ENCODE results near the gene IPO4.

IPO4 gene

DNA sequence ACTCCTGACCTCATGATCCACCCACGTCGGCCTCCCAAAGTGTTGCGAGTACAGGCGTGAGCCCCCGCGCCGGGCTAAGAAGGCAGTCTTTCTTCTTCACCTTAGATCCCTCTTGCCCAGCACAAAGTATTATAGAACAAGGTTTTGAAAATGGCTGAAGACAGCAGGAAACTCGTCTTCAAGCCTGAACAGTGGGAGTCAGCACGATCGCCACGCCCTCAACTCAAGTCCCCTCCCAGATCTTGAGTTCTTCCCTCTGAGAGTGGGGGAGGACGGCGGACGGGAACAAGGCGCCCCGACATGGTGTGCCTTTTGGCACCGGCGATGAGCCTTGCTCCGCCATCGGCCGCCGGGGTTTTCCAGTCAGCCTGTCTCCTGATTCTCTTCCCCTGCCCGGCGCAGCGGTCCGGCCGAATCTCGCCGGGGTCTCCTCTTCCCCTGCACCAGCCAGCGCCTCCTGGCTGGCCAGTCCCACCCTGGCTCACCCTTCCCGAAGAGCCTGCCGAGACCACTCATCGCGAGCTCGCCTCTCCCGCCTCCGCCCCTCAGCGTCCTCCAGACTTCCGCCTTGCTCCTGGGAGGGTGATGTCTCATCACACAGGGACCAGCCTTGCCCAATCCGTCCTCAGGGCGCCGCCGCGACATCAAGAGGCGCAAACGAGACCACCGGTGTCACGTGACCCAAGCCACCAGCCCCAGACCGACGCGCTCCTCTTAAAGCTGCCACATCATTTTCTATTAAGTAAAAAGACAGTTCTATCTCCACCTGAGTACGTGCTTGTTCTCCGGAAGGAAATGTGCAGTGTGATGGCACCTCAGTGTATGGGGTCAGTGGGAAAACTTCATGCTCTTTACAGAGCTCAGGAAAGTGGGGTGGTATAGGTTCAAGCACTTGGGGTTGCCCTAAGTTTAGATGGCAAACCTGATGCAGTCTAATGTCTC, 24.6 kb upstream of the IPO4 start, which contains the start of gene CHMP4A (continued):
- TF ChIP-seq, protein P1, sequence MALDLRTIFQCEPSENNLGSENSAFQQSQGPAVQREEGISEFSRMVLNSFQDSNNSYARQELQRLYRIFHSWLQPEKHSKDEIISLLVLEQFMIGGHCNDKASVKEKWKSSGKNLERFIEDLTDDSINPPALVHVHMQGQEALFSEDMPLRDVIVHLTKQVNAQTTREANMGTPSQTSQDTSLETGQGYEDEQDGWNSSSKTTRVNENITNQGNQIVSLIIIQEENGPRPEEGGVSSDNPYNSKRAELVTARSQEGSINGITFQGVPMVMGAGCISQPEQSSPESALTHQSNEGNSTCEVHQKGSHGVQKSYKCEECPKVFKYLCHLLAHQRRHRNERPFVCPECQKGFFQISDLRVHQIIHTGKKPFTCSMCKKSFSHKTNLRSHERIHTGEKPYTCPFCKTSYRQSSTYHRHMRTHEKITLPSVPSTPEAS (tag by site-specific recombination; IDR thresholded peaks at IDR 0.05): no peak; the same call in 1 of the 2 replicates
- TF ChIP-seq ZBTB10 (tag by site-specific recombination; IDR thresholded peaks at IDR 0.05) (peak; percentile 62), ZNF514 (tag by site-specific recombination; IDR thresholded peaks at IDR 0.05) (no peak), ZNF830 (tag by site-specific recombination; IDR thresholded peaks at IDR 0.05; ENCODE audit: low read depth) (no peak), ZNF221 (tag by site-specific recombination; IDR thresholded peaks at IDR 0.05; ENCODE audit: borderline replicate concordance) (no peak), KLF16 (tag by site-specific recombination; IDR thresholded peaks at IDR 0.05) (peak; percentile 83), SCRT2 (tag by site-specific recombination; IDR thresholded peaks at IDR 0.05) (no peak), ZNF394 (tag by site-specific recombination; IDR thresholded peaks at IDR 0.05; ENCODE audit: borderline replicate concordance) (0 out of 2 replicates have a peak, but pooled peaks have one; percentile 7), PRDM4 (tag by site-specific recombination; IDR thresholded peaks at IDR 0.05) (no peak), ZNF571 (tag by site-specific recombination; IDR thresholded peaks at IDR 0.05) (no peak), AEBP2 (tag by site-specific recombination; IDR thresholded peaks at IDR 0.05; ENCODE audit: borderline replicate concordance) (no peak), ZNF280D (tag by site-specific recombination; IDR thresholded peaks at IDR 0.05) (no peak), ZNF660 (tag by site-specific recombination; IDR thresholded peaks at IDR 0.05) (no peak), GLI4 (tag by site-specific recombination; IDR thresholded peaks at IDR 0.05) (no peak), HOXC10 (CRISPR knock-in tag; IDR thresholded peaks at IDR 0.05) (no peak), PRDM6 (tag by site-specific recombination; IDR thresholded peaks at IDR 0.05) (no peak), ZNF19 (tag by site-specific recombination; IDR thresholded peaks at IDR 0.05; ENCODE audit: low read depth) (no peak), ZNF776 (tag by site-specific recombination; IDR thresholded peaks at IDR 0.05; ENCODE audit: borderline replicate concordance) (no peak), CTCF (tag by site-specific recombination; IDR thresholded peaks at IDR 0.05) (peak; percentile 76), ZBTB1 (tag by site-specific recombination; IDR thresholded peaks at IDR 0.05) (no peak), ZNF837 (tag by site-specific recombination; IDR thresholded peaks at IDR 0.05) (no peak), ZNF121 (tag by site-specific recombination; IDR thresholded peaks at IDR 0.05) (no peak), ZNF701 (tag by site-specific recombination; IDR thresholded peaks at IDR 0.05) (no peak), ZNF433 (tag by site-specific recombination; IDR thresholded peaks at IDR 0.05; ENCODE audit: low read depth) (no peak)
